ENCODE data around the gene LRP2.

- TF ChIP-seq POLR2A (IDR thresholded peaks at IDR 0.05) (no peak), CTCF (IDR thresholded peaks at IDR 0.05) (no peak)
These were observed 257.5 kb downstream of the LRP2 start for GRCh38 chr2:169104848-169105247.

Measured in uterus (tissue), 2 donors.